ENCODE measurements around the gene FAM124B.

GRCh38 chr2:224359569-224359968 lies 42.3 kb downstream of the FAM124B start:
- TF ChIP-seq CTCF (IDR thresholded peaks at IDR 0.05; ENCODE audit: poor library complexity): no peak
- TF ChIP-seq EZH2 (IDR thresholded peaks at IDR 0.05; ENCODE audit: borderline replicate concordance): no peak
- TF ChIP-seq EZH2phosphoT487 (IDR thresholded peaks at IDR 0.05; ENCODE audit: low read depth, severe bottlenecking, unreplicated experiment): no peak
